Measurements from ENCODE around the gene INPP5D. TPM values are rescaled to one million over a fixed set of nuclear protein-coding genes. Genes with fewer than 3 reads are reported as not detected.

Gene INPP5D
- total and polyA plus RNA-seq, 2 of the 8 experiments (the other 6 are each of a cell fraction or from before 2014, with no cell fraction given) = 4.5 to 7.1 TPM

GRCh38 chr2:233217892-233218377 lies 157.8 kb downstream of the INPP5D start:
- Histone ChIP-seq H3K23ac (ENCODE audit: insufficient read length) (no peak overlapping the region), H3K18ac (ENCODE audit: extremely low read depth, low read length) (no peak overlapping the region; the same call in 1 of the 2 replicates), H2BK15ac (ENCODE audit: low read length) (no peak overlapping the region), H3K56ac (replicated peaks; ENCODE audit: insufficient read length, low read depth, low read length) (no peak overlapping the region), H3K36me3 (ENCODE audit: control insufficient read depth in 2 of 4, insufficient read depth in 4 of 4, low read length in 3 of 4) (no peaks in the 10 kb centered on the region), H2AFZ (ENCODE audit: low read length) (no peak overlapping the region), H3K23me2 (ENCODE audit: low read depth, low read length) (no peaks in the 10 kb centered on the region), H3K27me3 (replicated peaks in 1 of 4; ENCODE audit: control insufficient read depth in 3 of 4, extremely low read depth in 1 of 4, insufficient read depth in 3 of 4, low read length in 3 of 4) (no peaks in the 10 kb centered on the region), H3K4me1 (replicated peaks in 1 of 4; ENCODE audit: control insufficient read depth in 3 of 4, insufficient read depth in 4 of 4, low read length in 3 of 4) (peaks cover 0 to 5% (median 0%) of the 10 kb centered on the region in 4 experiments; a peak in 1 of 7 replicates), H3K4me2 (ENCODE audit: insufficient read depth in 1 of 2, low read depth in 2 of 2, low read length in 2 of 2) (no peak overlapping the region), H4K8ac (ENCODE audit: extremely low read depth, insufficient read depth, low read length) (no peak overlapping the region), H2BK120ac (replicated peaks; ENCODE audit: low read depth, low read length) (no peak overlapping the region), H3K9ac (replicated peaks in 1 of 4; ENCODE audit: extremely low read depth in 1 of 4, low read depth in 3 of 4, low read length in 3 of 4) (no peak overlapping the region), H3K4me3 (ENCODE audit: extremely low read depth in 1 of 4, insufficient read depth in 2 of 4, low read depth in 3 of 4, low read length in 4 of 4) (no peak overlapping the region), H2BK12ac (ENCODE audit: low read depth, low read length) (no peak overlapping the region), H4K20me1 (replicated peaks in 1 of 2; ENCODE audit: control insufficient read depth in 1 of 2, insufficient read depth in 2 of 2, low read length in 2 of 2) (no peaks in the 10 kb centered on the region), H2AK5ac (ENCODE audit: low read depth, low read length) (no peak overlapping the region), H3K9me3 (ENCODE audit: insufficient read depth in 2 of 2, low read depth in 1 of 2, low read length in 1 of 2) (no peaks in the 10 kb centered on the region), H3K79me1 (ENCODE audit: low read depth, low read length) (no peaks in the 10 kb centered on the region), H4K91ac (replicated peaks; ENCODE audit: insufficient read length, low read length) (no peak overlapping the region), H2BK5ac (ENCODE audit: low read depth, low read length) (no peak overlapping the region), H3K4ac (replicated peaks; ENCODE audit: insufficient read length, low read depth, low read length) (no peak overlapping the region), H3K14ac (ENCODE audit: insufficient read length) (no peak overlapping the region), H2BK20ac (ENCODE audit: low read length) (no peak overlapping the region), H4K5ac (ENCODE audit: insufficient read length, low read depth, low read length) (no peak overlapping the region), H3K79me2 (ENCODE audit: control insufficient read depth in 1 of 2, insufficient read depth in 2 of 2, low read length in 2 of 2) (no peaks in the 10 kb centered on the region), H3K27ac (ENCODE audit: low read depth, low read length) (no peak overlapping the region)
- TF ChIP-seq YY1 (IDR thresholded peaks at IDR 0.05; ENCODE audit: low read depth, low read length) = peak; percentile 55; the same call in 1 of the 2 replicates
- TF ChIP-seq SIX5 (IDR thresholded peaks at IDR 0.05; ENCODE audit: low read depth, low read length) = no peak
- WGBS, 2 experiments (ENCODE audit: extremely low coverage in 1 of 2, insufficient coverage in 1 of 2, insufficient read length in 1 of 2, insufficient replicate concordance in 2 of 2, low coverage in 1 of 2, low lambda C conversion rate in 2 of 2, missing lambda C conversion rate in 1 of 2) = 91% methylated on average over 8 of the region's 8 CpGs; no CpG with 5 or more reads in 1 of the 2 experiments
- DNase-seq (ENCODE audit: low read depth in 1 of 2, low spot score in 2 of 2) (no peak), FAIRE-seq (no peak)
- ChIA-PET POLR2A (ENCODE audit: partially characterized antibody) (interaction anchor here (0.9 kb wide), 2 partner anchors 8 to 14 kb away, joined by 3 to 4 read pairs; no protein-coding TSS in a partner anchor), CTCF (ENCODE audit: partially characterized antibody) (interaction anchor here (0.8 to 2.1 kb wide), 6 partner anchors 8 to 164 kb away, joined by 3 to 9 read pairs (median 4); no protein-coding TSS in a partner anchor)

All from H1 (cell line).